GM19324 (cell line): ENCODE data around the gene MAPKAPK3.
"Not testable (repeated sequence)": the region's sequence is repeated elsewhere in the genome, so short reads cannot be mapped to it uniquely, and the experiment has no call there.

Experiments
- ATAC-seq: cut with Tn5 transposase; IDR thresholded peaks from one replicate; pipeline ENCODE4 v1.9.1; 2021; ENCODE audit warnings: mild to moderate bottlenecking, moderate library complexity; ENCODE audit not compliant: unreplicated experiment, low FRiP score

Gene MAPKAPK3

DNA sequence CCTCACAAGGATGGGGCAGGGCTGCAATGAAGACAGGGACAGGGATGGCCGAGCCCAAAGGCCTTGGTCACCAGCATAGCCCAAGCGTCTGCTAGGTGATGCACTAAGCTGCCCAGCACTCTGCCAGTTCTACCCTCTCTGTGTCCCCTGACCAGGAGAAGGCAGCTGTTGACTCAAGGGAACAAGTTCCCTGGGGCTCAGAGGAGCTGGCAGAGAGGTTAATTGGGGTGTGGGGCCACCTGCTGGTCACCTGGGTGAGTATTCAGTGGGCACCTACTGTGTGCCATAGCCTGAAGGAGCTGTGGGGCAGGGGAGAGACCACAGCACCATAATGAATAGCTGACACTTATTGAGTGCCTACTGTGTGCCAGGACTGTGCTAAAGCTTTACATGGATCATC is 35.8 kb downstream of the MAPKAPK3 start:
- no peak for ATAC-seq

- ATAC-seq: no peak
Observed at GRCh38 chr3:50653937-50654595, 37.1 kb downstream of the MAPKAPK3 start.

- ATAC-seq: no peak
Observed at GRCh38 chr3:50655009-50655830, 38.3 kb downstream of the MAPKAPK3 start.

DNA sequence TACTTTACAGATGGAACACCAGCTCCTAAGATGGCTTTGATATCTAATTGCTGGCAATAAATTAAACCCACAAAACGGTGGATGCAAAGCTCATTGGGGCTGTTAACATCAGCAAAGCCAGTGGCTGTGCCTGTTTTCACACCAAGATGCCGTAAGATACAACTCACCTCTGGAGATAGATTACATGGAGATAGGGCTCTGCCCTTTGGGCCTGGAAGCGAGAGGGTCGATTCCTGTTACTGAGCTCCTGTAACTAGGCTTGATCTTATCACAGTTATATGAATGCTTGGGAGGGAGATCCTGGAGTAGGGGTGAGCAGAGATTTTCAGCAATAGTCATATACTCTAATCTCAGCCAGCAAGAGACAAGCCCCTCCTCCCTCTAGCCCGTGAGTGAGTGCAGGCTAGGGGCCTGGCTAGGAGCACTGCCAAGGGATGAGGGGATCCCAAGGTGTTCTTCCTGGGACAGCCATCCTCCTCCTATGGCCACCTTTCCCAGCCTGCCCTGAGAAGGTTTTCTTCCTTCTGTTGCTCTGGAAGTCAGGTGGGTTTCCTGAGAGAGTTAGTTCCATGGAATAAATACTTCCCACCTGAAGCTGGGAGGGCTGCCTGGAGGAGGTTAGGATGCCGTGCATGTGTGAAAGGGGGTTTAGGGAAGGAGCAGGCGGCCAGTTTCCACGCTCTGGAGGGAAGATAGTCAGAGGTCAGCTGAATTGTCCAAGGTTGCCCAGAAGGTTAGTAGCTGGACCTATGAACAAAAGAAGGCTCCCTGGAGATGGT is 39.7 kb downstream of the MAPKAPK3 start:
- ATAC-seq: no peak

DNA sequence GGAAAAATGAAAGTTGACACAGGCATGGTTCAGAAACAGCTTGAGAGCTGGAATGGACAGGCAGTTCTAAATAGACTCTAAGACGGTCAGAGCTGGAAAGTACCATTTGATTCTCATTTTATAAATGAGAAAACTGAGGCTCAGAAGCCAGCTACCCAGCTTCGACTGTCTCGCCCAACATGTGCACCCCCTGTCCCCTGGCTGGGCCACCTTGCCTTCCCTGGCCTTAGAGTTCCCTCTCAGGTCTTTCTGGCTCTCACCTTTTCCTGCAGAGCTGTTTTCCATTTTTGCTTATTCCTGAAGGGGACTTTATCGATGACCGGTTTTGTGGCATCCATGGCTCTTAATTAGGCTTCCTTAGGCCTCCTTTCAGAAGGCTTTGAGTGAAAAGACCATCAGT is 40.5 kb downstream of the MAPKAPK3 start:
- no peak for ATAC-seq

DNA sequence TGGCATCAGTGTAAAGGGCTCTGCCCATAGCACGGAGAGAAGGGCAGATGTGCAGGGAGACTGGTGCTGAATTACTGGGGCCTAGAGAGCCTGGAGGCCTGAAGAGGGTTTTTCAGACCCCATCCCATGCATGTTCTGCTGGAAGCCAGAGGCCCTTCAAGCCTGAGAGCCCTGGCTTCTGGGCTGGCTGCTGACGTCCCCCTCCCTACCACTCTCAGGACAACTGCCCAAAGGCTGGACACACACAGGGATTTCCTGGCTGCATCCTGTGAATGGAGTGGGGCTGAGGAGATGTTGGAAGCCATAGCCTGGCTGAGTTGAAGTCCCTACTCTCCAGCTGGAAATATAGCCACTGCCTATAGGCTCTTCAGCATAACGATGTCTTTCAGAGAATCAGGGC is 40.9 kb downstream of the MAPKAPK3 start:
- ATAC-seq: no peak

DNA sequence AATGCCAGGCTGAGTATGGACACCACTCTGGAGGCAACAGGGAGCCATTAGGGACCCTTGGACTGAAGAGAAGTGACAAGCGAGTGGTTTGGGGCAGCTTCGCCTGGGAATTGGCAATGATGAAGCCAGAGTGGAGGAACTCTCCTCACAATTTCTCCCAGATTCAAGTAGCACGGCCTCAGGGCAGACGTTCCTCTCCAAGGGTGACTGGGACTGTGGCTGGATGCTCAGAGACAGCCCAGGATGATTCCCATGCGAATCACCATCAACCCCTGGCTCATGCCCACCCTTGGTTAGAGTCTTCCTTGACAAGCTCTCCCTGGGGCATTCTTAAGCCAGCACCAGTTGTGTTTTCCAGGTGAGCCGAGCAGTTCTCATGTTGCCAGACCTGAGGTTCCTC is 41.5 kb downstream of the MAPKAPK3 start:
- ATAC-seq: no peak

- ATAC-seq: no peak
Observed at GRCh38 chr3:50658831-50659230, 41.9 kb downstream of the MAPKAPK3 start.

DNA sequence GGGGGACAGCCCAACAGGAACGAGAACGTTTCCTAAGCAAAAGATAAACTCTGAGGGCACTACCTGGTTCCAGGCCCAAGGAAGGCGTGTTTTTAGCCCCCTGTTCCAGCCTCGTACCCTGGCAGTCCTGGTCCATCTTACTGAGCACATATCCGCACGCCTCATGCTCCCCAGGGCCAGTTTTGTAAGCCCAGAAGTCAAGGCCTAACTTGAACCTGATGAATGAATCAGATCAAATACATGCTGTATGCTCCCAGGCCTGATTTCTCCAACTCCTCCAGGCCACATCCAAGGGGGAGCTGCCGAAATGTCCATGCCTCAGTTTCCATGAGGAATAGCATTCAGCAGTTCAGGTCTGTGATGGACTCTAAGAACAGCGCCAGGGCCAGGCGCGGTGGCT is 43.4 kb downstream of the MAPKAPK3 start:
- no peak for ATAC-seq

GRCh38 chr3:50661321-50661837 is 44.4 kb downstream of the MAPKAPK3 start:
- no peak for ATAC-seq

- ATAC-seq: no peak
Observed at GRCh38 chr3:50662408-50662807, 45.5 kb downstream of the MAPKAPK3 start.

- ATAC-seq: no peak
Observed at GRCh38 chr3:50665081-50665840, 48.3 kb downstream of the MAPKAPK3 start.

DNA sequence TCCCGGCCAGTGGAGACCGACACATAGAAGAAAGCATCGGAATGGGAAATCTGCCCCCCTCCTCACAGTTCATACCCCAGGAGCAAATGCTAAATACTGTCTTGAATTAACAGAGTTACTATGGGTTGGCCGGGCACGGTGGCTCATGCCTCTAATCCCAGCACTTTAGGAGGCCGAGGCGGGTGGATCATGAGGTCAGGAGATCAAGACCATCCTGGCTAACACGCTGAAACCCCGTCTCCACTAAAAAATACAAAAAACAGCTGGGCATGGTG is 48.8 kb downstream of the MAPKAPK3 start:
- ATAC-seq: not testable (repeated sequence)

- ATAC-seq: no peak
Observed at GRCh38 chr3:50666837-50667236, 49.9 kb downstream of the MAPKAPK3 start.

- no peak for ATAC-seq
Observed at GRCh38 chr3:50671331-50671730, 54.4 kb downstream of the MAPKAPK3 start.

DNA sequence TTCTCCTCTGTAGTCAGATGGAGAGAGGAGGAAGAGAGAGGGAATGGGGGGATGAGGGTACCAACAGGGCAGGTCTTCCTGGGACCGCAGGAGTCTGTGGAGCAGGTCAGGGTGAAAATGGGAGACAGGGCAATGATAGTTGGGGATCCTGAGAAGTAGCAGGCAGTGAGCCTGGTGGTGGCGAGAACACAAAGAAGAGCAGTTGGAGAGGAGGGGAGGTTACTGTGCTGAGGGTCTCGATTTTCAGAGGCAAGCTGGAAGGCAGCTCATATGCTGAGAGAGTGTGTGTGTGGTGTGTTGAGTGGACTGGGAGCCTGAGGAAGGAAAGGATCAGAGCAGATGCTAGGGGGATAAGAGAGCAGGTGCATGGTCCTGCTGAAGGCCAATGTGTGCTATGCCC is 55.7 kb downstream of the MAPKAPK3 start:
- ATAC-seq: no peak

DNA sequence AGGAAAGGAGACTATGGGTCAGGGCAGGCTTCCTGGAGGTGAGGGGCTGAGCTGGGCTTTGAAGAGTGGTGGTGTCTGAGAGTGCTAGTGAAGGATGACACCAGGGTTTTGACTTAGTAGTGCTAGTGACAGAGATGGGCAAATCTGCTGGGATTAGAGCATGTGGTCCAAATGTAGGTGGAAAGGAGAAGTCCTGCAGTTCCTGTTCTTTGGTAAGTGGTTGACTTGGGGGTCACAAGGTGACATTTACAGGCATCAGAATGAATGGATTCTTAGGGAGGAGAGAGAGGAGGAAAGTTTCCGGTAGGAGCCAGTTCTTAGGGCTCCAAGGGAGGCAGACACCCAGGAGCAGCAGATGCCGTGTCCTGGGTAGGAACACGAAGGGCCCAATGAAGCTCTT is 57.0 kb downstream of the MAPKAPK3 start:
- ATAC-seq: no peak

DNA sequence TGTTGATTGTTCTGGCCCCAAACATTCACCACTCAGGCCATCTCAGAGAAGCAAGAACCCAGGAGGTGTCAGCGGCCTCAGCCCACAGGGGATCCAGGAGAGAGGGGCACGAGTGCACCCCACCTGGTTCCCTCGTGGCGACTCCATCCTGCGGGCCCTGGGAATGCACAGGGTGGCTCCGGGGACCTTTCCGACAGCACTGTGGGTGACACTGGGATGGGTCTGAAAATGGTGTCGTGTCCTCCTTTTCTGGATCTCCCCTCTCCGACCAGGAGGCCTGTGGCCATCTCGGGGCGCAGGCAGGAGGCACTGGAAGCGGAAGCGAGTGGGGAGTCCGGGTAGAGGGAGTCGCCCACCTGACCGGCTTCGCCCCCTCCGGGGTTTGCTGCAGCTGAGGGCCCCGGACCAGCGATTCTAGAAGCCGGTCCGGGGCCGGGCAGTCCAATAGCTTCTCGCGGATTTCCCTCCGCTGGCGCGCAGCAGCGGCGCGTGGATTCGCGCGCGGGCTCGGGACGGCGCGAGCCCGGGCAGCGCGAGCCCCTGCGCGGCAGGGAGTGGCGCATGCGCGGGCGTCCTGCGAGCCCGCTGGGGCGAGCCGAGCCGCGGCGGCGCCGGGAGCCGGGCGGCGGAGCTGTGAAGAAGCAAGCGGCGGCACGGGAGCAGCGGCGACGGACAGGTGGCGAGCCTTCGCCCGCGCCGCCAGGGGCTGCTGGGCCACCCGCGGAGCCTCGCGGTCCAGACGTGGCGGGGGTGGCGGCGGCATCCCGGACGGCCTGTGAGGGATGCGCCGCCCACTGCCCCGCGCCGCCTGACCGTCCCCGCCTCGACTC is 57.6 kb downstream of the MAPKAPK3 start, which contains the start of gene DOCK3:
TSS of gene DOCK3 (plus strand) at position 579 of the 830 bp plus-strand sequence. CDS start 337 bp downstream, outside the sequence.
- no peak for ATAC-seq

GRCh38 chr3:50675179-50676030 is 58.5 kb downstream of the MAPKAPK3 start:
- no peak for ATAC-seq
